Parathyroid adenoma (tissue), 2 donors: ENCODE data around the gene POLDIP3.

ENCODE experiments used
- H2AFZ ChIP-seq: fragments of 300-600 bp; sonication (generic); one replicate; pipeline ENCODE4 v1.7.0; 2017; ENCODE audit warnings: antibody characterized with exemption, mild to moderate bottlenecking
- H3K27ac ChIP-seq: fragments of 300-600 bp; sonication (generic); one replicate; pipeline ENCODE4 v1.7.0; 2017
- H3K27me3 ChIP-seq: fragments of 300-600 bp; sonication (generic); one replicate; pipeline ENCODE4 v1.7.0; 2017; ENCODE audit warnings: low read length; ENCODE audit not compliant: control insufficient read depth, insufficient read depth
- H3K36me3 ChIP-seq: fragments of 300-600 bp; sonication (generic); one replicate; pipeline ENCODE4 v1.7.0; 2017; ENCODE audit warnings: low read length; ENCODE audit not compliant: control insufficient read depth, insufficient read depth
- H3K4me1 ChIP-seq: fragments of 300-600 bp; sonication (generic); one replicate; pipeline ENCODE4 v1.7.0; 2017; ENCODE audit warnings: control low read depth
- H3K4me2 ChIP-seq: fragments of 300-600 bp; sonication (generic); one replicate; pipeline ENCODE4 v1.7.0; 2017; ENCODE audit warnings: low read length
- H3K4me3 ChIP-seq: fragments of 300-600 bp; sonication (generic); one replicate; pipeline ENCODE4 v1.7.0; 2017; ENCODE audit warnings: low read depth, low read length
- H3K79me2 ChIP-seq: fragments of 300-600 bp; sonication (generic); one replicate; pipeline ENCODE4 v1.7.0; 2017; ENCODE audit warnings: control low read depth
- H3K9ac ChIP-seq: fragments of 300-600 bp; sonication (generic); one replicate; pipeline ENCODE4 v1.7.0; 2017; ENCODE audit warnings: mild to moderate bottlenecking
- H3K9me3 ChIP-seq: fragments of 300-600 bp; sonication (generic); one replicate; pipeline ENCODE4 v1.7.0; 2017; ENCODE audit warnings: low read length; ENCODE audit not compliant: control insufficient read depth
- TF ChIP-seq, protein P1 (sequence below): fragments of 300-600 bp; sonication (generic); IDR thresholded peaks from one replicate; pipeline ENCODE4 v1.7.0; 2017; ENCODE audit warnings: antibody characterized with exemption, mild to moderate bottlenecking
- donor health status: primary hyperparathyroidism.

Gene POLDIP3

DNA sequence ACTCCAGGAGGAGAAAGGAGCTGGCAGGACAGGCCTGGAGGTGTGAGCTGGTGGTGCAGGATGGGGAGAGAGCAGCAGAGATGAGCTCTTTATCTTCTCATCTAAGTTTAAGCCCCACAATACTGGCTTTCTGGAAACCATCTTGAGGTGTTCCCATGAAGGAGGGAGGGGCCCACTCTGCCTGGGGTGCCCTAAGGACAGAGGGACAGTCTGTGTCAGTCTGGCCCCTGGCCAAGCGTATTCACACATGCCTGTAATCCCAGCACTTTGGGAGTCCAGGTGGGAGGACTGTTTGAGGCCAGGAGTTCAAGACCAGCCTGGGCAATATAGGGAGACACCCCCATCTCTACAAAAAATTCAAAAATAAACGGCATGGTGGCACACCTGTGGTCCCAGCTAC, 52.0 kb downstream of the POLDIP3 start:
- TF ChIP-seq, protein P1, sequence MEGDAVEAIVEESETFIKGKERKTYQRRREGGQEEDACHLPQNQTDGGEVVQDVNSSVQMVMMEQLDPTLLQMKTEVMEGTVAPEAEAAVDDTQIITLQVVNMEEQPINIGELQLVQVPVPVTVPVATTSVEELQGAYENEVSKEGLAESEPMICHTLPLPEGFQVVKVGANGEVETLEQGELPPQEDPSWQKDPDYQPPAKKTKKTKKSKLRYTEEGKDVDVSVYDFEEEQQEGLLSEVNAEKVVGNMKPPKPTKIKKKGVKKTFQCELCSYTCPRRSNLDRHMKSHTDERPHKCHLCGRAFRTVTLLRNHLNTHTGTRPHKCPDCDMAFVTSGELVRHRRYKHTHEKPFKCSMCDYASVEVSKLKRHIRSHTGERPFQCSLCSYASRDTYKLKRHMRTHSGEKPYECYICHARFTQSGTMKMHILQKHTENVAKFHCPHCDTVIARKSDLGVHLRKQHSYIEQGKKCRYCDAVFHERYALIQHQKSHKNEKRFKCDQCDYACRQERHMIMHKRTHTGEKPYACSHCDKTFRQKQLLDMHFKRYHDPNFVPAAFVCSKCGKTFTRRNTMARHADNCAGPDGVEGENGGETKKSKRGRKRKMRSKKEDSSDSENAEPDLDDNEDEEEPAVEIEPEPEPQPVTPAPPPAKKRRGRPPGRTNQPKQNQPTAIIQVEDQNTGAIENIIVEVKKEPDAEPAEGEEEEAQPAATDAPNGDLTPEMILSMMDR: no peak
- Histone ChIP-seq H3K4me2 (no peak overlapping the region), H3K79me2 (no peaks in the 10 kb centered on the region), H3K27me3 (no peaks in the 10 kb centered on the region), H2AFZ (no peak overlapping the region), H3K4me3 (no peak overlapping the region), H3K27ac (no peak overlapping the region), H3K36me3 (no peaks in the 10 kb centered on the region), H3K4me1 (peaks cover 7% of the 10 kb centered on the region), H3K9me3 (no peaks in the 10 kb centered on the region), H3K9ac (no peak overlapping the region)

DNA sequence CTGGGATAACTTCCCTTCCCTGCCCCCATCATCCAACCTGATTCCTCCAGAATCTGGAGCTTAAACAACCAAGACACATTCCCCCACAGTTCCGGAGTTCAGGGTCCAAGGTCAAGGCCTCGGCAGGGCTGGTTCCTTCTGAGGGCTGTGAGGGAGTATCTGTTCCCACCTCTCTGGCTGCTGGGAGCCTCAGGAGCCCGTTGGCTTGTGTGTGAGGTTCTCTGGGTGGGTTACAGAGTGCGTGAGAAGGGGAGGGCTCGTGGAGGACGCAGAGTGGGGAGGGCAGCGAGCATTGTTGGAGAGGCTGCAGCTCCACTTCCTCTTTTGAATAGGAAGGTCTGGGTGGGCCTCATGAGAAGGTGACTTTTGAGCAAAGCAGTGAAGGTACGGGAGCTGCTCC, 52.4 kb downstream of the POLDIP3 start:
- H3K79me2 ChIP-seq: no peaks in the 10 kb centered on the region
- no peak overlapping the region for H3K4me3 ChIP-seq
- TF ChIP-seq, protein P1: no peak
- no peak overlapping the region for H3K27ac ChIP-seq
- H3K27me3 ChIP-seq: no peaks in the 10 kb centered on the region
- H2AFZ ChIP-seq: no peak overlapping the region
- peaks cover 7% of the 10 kb centered on the region for H3K4me1 ChIP-seq
- no peak overlapping the region for H3K4me2 ChIP-seq
- H3K36me3 ChIP-seq: no peaks in the 10 kb centered on the region
- no peaks in the 10 kb centered on the region for H3K9me3 ChIP-seq
- H3K9ac ChIP-seq: no peak overlapping the region

DNA sequence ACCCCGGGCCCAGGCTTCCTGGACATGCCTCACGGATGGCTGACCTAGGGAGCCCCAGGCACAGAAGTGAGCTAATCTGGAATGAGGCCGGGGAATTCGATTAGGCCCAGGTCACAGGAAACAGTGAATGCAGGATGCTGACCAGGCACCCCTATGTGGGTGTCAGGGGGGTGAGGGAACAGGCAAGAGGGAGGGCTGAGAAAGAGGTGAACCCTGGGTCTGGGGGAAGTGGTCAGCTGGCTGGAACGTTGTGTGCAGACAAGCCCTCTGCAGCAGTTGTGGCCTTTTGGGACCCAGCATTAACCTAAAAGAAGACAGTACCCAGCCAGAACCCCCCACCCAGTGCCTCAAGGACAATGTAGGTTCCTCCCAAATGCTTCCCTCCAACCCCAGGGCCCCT, 52.8 kb downstream of the POLDIP3 start:
- Histone ChIP-seq H3K9me3 (no peaks in the 10 kb centered on the region), H2AFZ (no peak overlapping the region), H3K4me2 (no peak overlapping the region), H3K79me2 (no peaks in the 10 kb centered on the region), H3K27me3 (no peaks in the 10 kb centered on the region), H3K9ac (no peak overlapping the region), H3K27ac (no peak overlapping the region), H3K4me3 (no peak overlapping the region), H3K4me1 (peaks cover 7% of the 10 kb centered on the region), H3K36me3 (no peaks in the 10 kb centered on the region)
- TF ChIP-seq, protein P1: no peak

DNA sequence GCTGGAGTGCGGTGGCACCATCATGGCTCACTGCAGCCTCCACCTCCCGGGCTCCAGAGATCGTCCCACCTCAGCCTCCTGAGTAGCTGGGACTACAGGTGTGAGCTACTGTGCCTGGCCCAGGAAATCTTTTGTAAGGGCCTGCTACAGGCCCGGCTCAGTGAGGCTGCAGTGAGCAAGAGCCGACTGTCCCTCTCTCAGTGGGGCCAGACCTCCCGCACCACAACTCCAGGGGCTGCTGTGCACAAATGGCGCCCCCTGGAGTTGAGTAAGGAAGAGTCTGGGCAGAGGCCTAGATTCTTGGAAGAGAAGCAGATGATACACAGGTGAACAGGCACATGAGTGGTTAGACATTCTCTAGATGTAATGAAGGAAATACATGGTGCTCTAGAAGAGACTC, 53.9 kb downstream of the POLDIP3 start:
- Histone ChIP-seq H3K36me3 (no peaks in the 10 kb centered on the region), H2AFZ (no peak overlapping the region), H3K27ac (no peak overlapping the region), H3K27me3 (no peaks in the 10 kb centered on the region), H3K79me2 (no peaks in the 10 kb centered on the region), H3K4me1 (peaks cover 7% of the 10 kb centered on the region), H3K9me3 (no peaks in the 10 kb centered on the region), H3K4me3 (no peak overlapping the region), H3K4me2 (no peak overlapping the region), H3K9ac (no peak overlapping the region)
- TF ChIP-seq, protein P1: peak; percentile 32

DNA sequence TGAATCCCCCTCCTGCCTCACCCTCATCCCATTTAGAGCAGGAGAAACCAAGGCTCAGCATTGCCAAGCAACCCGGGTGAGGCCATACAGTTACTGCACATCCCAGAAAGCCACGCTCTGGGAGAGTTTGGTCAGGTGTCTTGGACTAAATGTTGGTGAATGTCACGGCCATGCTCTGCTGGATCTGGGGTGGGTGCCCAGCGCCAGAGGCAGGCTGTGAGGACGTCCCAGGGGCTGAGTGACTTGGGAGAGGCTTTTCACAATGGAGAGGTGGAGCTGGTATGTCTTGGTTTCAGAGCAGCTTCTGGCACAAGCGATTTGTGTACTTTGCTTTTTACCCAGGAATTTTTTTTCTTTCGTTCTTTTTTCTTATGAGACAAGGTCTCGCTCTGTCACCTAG, 54.3 kb downstream of the POLDIP3 start:
- H2AFZ ChIP-seq: no peak overlapping the region

More for the DNA sequence above, 54.3 kb downstream of the POLDIP3 start:
- H3K4me2 ChIP-seq: no peak overlapping the region
- no peaks in the 10 kb centered on the region for H3K27me3 ChIP-seq
- H3K4me3 ChIP-seq: no peak overlapping the region
- H3K27ac ChIP-seq: no peak overlapping the region
- no peak overlapping the region for H3K9ac ChIP-seq
- no peaks in the 10 kb centered on the region for H3K9me3 ChIP-seq
- TF ChIP-seq, protein P1: no peak
- H3K4me1 ChIP-seq: peaks cover 7% of the 10 kb centered on the region
- no peaks in the 10 kb centered on the region for H3K36me3 ChIP-seq
- no peaks in the 10 kb centered on the region for H3K79me2 ChIP-seq
